HCT116 (cell line): Measurements from ENCODE around the gene THSD7B. TPM values are rescaled to one million over a fixed set of nuclear protein-coding genes. Genes with fewer than 3 reads are reported as not detected.

Experiments
- ATAC-seq: fragments of 200-7000 bp; cut with Tn5 transposase; 2 replicates; pipeline ENCODE4 v1.9.1; 2020; ENCODE audit warnings: mild to moderate bottlenecking, moderate library complexity
- BruUV-seq: library from RNA; stranded (reverse); fragments of 400-500 nt; replicated peaks from 2 replicates; lab custom pipeline; 2021; lab: Mats Ljungman, UMichigan
- CTCF ChIA-PET: fragments of 300-600 bp; sonication (Branson Sonifier 250); formaldehyde crosslinking; loops from one replicate; lab custom pipeline; 2021; ENCODE audit warnings: antibody characterized with exemption; lab: Charles Lee
- POLR2A ChIA-PET: fragments of 300-600, 350-600 bp; sonication (Branson Sonifier 250); formaldehyde crosslinking; loops from one replicate; lab custom pipeline; 2021; ENCODE audit warnings: antibody characterized with exemption; lab: Charles Lee
- RAD21 ChIA-PET, 2 experiments: fragments of 300-600 bp; sonication (Branson Sonifier 250); formaldehyde crosslinking; loops; one replicate each; lab custom pipeline; 2023; ENCODE audit warnings: low total read pairs in 2 of 2; ENCODE audit not compliant: uncharacterized antibody in 2 of 2, unreplicated experiment in 2 of 2, low non-redundant PET in 1 of 2; lab: Charles Lee
- DNase-seq: peaks from one replicate; pipeline ENCODE4 v3.0.0-alpha.2; 2010; ENCODE audit warnings: low read depth, low spot score
- H2AFZ ChIP-seq: fragments of 200-600 bp; shearing (Covaris generic), sonication (generic); 2 replicates; pipeline ENCODE4 v1.6.1; 2017; ENCODE audit warnings: low read depth, mixed run types, mixed read lengths, antibody characterized with exemption, low read length; ENCODE audit not compliant: poor library complexity, severe bottlenecking
- H3K27ac ChIP-seq: 2 replicates; pipeline ENCODE4 v1.5.1; 2012; ENCODE audit warnings: low read depth, low read length
- H3K27me3 ChIP-seq: fragments of 200-600 bp; sonication (generic); 2 replicates; pipeline ENCODE4 v1.6.1; 2016; ENCODE audit warnings: mixed run types, low read length, mixed read lengths; ENCODE audit not compliant: insufficient read depth
- H3K36me3 ChIP-seq, 2 experiments: fragments of 200-500 bp in 1 of 2; fragments of 200-600 bp in 1 of 2; sonication (Bioruptor generic) in 1 of 2; sonication (generic) in 1 of 2; 2 replicates each; pipeline versions ENCODE4 v1.5.1 to v1.6.1; 2014 to 2016; ENCODE audit warnings: low read length in 2 of 2, inconsistent platforms in 1 of 2, mixed read lengths in 1 of 2, mixed run types in 1 of 2; ENCODE audit not compliant: insufficient read depth in 2 of 2, control insufficient read depth in 1 of 2
- H3K4me1 ChIP-seq, 2 experiments: fragments of 200-600 bp in 1 of 2; sonication (generic) in 1 of 2; 2 replicates each; pipeline versions ENCODE4 v1.5.1 to v1.6.1; 2012 to 2017; ENCODE audit warnings: low read length in 2 of 2, inconsistent platforms in 1 of 2, mild to moderate bottlenecking in 1 of 2, mixed read lengths in 1 of 2, mixed run types in 1 of 2, moderate library complexity in 1 of 2; ENCODE audit not compliant: insufficient read depth in 2 of 2, control insufficient read depth in 1 of 2
- H3K4me2 ChIP-seq: fragments of 200-600 bp; sonication (generic); 2 replicates; pipeline ENCODE4 v1.6.1; 2017; ENCODE audit warnings: mixed run types, low read length, mixed read lengths
- H3K4me3 ChIP-seq, 2 experiments: fragments of 200-600 bp in 1 of 2; sonication (generic) in 1 of 2; replicated peaks in 1 of 2; 2 replicates each; pipeline ENCODE4 v1.5.1; 2011 to 2016; ENCODE audit warnings: low read length in 2 of 2, control low read depth in 1 of 2, low read depth in 1 of 2, mild to moderate bottlenecking in 1 of 2, mixed read lengths in 1 of 2, mixed run types in 1 of 2
- H3K79me2 ChIP-seq: fragments of 200-600 bp; sonication (generic); 2 replicates; pipeline ENCODE4 v1.6.1; 2017; ENCODE audit warnings: mild to moderate bottlenecking, mixed run types, low read length, moderate library complexity, mixed read lengths; ENCODE audit not compliant: insufficient read depth
- H3K9ac ChIP-seq: fragments of 200-600 bp; sonication (generic); 2 replicates; pipeline ENCODE4 v1.6.1; 2016; ENCODE audit warnings: low read length, mixed read lengths
- H3K9me2 ChIP-seq: fragments of 200-600 bp; sonication (generic), shearing (Covaris generic); 2 replicates; pipeline ENCODE4 v1.6.1; 2017; ENCODE audit warnings: mixed run types, mild to moderate bottlenecking, moderate library complexity; ENCODE audit not compliant: insufficient read depth
- H3K9me3 ChIP-seq, 2 experiments: fragments of 200-500 bp in 1 of 2; fragments of 200-600 bp in 1 of 2; sonication (Bioruptor generic) in 1 of 2; sonication (generic) in 1 of 2; 2 replicates each; pipeline ENCODE4 v1.6.1; 2014 to 2017; ENCODE audit warnings: low read length in 2 of 2, mixed read lengths in 2 of 2, inconsistent platforms in 1 of 2, low read depth in 1 of 2, mild to moderate bottlenecking in 1 of 2, mixed run types in 1 of 2, moderate library complexity in 1 of 2; ENCODE audit not compliant: control insufficient read depth in 1 of 2, insufficient read depth in 1 of 2
- H4K20me1 ChIP-seq: fragments of 200-600 bp; sonication (generic), shearing (Covaris generic); 2 replicates; pipeline ENCODE4 v1.6.1; 2017; ENCODE audit warnings: mixed run types, mild to moderate bottlenecking, moderate library complexity; ENCODE audit not compliant: insufficient read depth
- CEBPB ChIP-seq: IDR thresholded peaks from 2 replicates; pipeline ENCODE4 v1.6.1; 2012; ENCODE audit warnings: low read depth
- FOSL1 ChIP-seq: IDR thresholded peaks from 2 replicates; pipeline ENCODE4 v1.6.1; 2012; ENCODE audit warnings: low read depth
- SIN3A ChIP-seq: IDR thresholded peaks from 2 replicates; pipeline ENCODE4 v1.6.1; 2012; ENCODE audit warnings: low read depth
- SRF ChIP-seq: IDR thresholded peaks from 2 replicates; pipeline ENCODE4 v1.6.1; 2012; ENCODE audit warnings: low read depth
- TCF7L2 ChIP-seq: IDR thresholded peaks from 2 replicates; pipeline ENCODE4 v1.7.0; 2011; ENCODE audit warnings: borderline replicate concordance, inconsistent platforms; ENCODE audit not compliant: insufficient read depth, insufficient read length; ENCODE audit errors: extremely low read depth
- ZFX ChIP-seq: fragments of 450-650 bp; IDR thresholded peaks from 2 replicates; pipeline ENCODE4 v1.6.1; 2017
- ZNF274 ChIP-seq: fragments of 200-500 bp; sonication (Bioruptor generic); IDR thresholded peaks from 2 replicates; pipeline ENCODE4 v1.6.1; 2014; ENCODE audit warnings: mild to moderate bottlenecking, low read depth, low read length, inconsistent platforms
- intact Hi-C: fragments of 100-400 bp; cut with micrococcal nuclease; formaldehyde crosslinking; loops from 2 replicates; pipeline ENCODE4 v1.10.0; 2022
- total RNA-seq: library from RNA; stranded (reverse); gene quantifications from one replicate; pipeline ENCODE4 v1.2.1, GENCODE V29; 2021; ENCODE audit not compliant: unreplicated experiment
- TF ChIP-seq, protein P1 (sequence below): IDR thresholded peaks from 2 replicates; pipeline ENCODE4 v1.6.1; 2011; ENCODE audit warnings: mild to moderate bottlenecking, low read length, moderate library complexity; ENCODE audit not compliant: insufficient replicate concordance; ENCODE audit errors: extremely low read depth
- TF ChIP-seq, protein P2 (sequence below), 3 experiments: fragments of 200-600 bp in 1 of 3; sonication (generic) in 1 of 3; IDR thresholded peaks in 2 of 3; conservative IDR thresholded peaks in 1 of 3; 2 replicates each; pipeline ENCODE4 v1.5.1; 2012 to 2017; ENCODE audit warnings: low read depth in 2 of 3, low read length in 2 of 3, antibody characterized with exemption in 1 of 3, borderline replicate concordance in 1 of 3, control low read depth in 1 of 3, mild to moderate bottlenecking in 1 of 3, mixed read lengths in 1 of 3, mixed run types in 1 of 3, moderate library complexity in 1 of 3; ENCODE audit not compliant: insufficient read depth in 1 of 3

The THSD7B gene
- total RNA-seq, 1 experiment from 2014 or later = not detected

DNA sequence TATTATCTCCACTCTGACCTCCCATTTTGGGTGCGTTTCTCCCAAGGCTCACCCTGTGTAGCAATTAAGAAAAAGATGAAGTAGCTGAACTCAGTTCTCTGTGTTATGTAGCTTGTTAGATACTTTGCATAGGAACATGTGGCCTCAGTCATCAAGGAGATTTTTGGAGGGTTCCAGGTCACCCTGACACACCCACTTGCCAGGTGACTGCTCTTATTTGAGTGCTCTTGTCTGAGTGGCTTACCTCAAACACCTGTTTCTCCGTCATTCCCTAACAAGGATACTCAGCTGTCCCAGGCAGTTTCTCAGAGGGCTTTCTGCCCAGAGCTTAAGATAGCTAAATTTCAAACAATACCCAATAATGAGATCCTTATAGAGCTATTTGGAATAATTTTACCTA lies 621.7 kb downstream of the THSD7B start:
- Histone ChIP-seq H3K27me3 (no peaks in the 10 kb centered on the region), H4K20me1 (no peaks in the 10 kb centered on the region), H3K9ac (no peak overlapping the region), H3K4me2 (no peak overlapping the region), H3K27ac (no peak overlapping the region), H3K36me3 (no peaks in the 10 kb centered on the region), H3K79me2 (no peaks in the 10 kb centered on the region), H3K9me3 (peaks cover 3 to 5% of the 10 kb centered on the region in 2 experiments; a peak in 2 of 4 replicates), H3K4me3 (no peak overlapping the region)
- intact Hi-C loops = no loop called here
- ATAC-seq (no peak), DNase-seq (no peak)
- TF ChIP-seq SRF (no peak), CEBPB (no peak), ZFX (no peak), TCF7L2 (no peak), ZNF274 (no peak), SIN3A (no peak), FOSL1 (no peak)
- TF ChIP-seq, protein P1, sequence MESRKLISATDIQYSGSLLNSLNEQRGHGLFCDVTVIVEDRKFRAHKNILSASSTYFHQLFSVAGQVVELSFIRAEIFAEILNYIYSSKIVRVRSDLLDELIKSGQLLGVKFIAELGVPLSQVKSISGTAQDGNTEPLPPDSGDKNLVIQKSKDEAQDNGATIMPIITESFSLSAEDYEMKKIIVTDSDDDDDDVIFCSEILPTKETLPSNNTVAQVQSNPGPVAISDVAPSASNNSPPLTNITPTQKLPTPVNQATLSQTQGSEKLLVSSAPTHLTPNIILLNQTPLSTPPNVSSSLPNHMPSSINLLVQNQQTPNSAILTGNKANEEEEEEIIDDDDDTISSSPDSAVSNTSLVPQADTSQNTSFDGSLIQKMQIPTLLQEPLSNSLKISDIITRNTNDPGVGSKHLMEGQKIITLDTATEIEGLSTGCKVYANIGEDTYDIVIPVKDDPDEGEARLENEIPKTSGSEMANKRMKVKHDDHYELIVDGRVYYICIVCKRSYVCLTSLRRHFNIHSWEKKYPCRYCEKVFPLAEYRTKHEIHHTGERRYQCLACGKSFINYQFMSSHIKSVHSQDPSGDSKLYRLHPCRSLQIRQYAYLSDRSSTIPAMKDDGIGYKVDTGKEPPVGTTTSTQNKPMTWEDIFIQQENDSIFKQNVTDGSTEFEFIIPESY = no peak
- TF ChIP-seq, protein P2, sequence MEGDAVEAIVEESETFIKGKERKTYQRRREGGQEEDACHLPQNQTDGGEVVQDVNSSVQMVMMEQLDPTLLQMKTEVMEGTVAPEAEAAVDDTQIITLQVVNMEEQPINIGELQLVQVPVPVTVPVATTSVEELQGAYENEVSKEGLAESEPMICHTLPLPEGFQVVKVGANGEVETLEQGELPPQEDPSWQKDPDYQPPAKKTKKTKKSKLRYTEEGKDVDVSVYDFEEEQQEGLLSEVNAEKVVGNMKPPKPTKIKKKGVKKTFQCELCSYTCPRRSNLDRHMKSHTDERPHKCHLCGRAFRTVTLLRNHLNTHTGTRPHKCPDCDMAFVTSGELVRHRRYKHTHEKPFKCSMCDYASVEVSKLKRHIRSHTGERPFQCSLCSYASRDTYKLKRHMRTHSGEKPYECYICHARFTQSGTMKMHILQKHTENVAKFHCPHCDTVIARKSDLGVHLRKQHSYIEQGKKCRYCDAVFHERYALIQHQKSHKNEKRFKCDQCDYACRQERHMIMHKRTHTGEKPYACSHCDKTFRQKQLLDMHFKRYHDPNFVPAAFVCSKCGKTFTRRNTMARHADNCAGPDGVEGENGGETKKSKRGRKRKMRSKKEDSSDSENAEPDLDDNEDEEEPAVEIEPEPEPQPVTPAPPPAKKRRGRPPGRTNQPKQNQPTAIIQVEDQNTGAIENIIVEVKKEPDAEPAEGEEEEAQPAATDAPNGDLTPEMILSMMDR (IDR thresholded peaks at IDR 0.05 in 2 of 3, conservative IDR thresholded peaks at IDR 0.05 in 1 of 3; ENCODE audit: borderline replicate concordance in 1 of 3, insufficient read depth in 1 of 3, low read depth in 2 of 3, low read length in 2 of 3) = no peak
- TF ChIP-seq, all 23 proteins: peak for 0
- Histone ChIP-seq H3K9me2 (no peaks in the 10 kb centered on the region), H3K4me1 (no peaks in the 10 kb centered on the region), H2AFZ (no peak overlapping the region)
- ChIA-PET POLR2A (no interaction called here), CTCF (no interaction called here), RAD21 (no interaction called here)
- no TSS peak for BruUV-seq
